HepG2 (cell line): ENCODE data around the gene EXOC7. TPM values are rescaled to one million over a fixed set of nuclear protein-coding genes. Genes with fewer than 3 reads are reported as not detected.

ENCODE experiments used
- ATAD3A ChIP-seq: sonication (generic); formaldehyde crosslinking; IDR thresholded peaks from 2 replicates; pipeline ENCODE4 v1.4.0; 2020; ENCODE audit warnings: missing genetic modification reagents
- CBFB ChIP-seq: sonication (generic); formaldehyde crosslinking; IDR thresholded peaks from 2 replicates; pipeline ENCODE4 v1.4.0; 2020; ENCODE audit warnings: missing genetic modification reagents
- FOXO1 ChIP-seq: sonication (generic); formaldehyde crosslinking; IDR thresholded peaks from 2 replicates; pipeline ENCODE4 v1.4.0; 2020; ENCODE audit warnings: missing genetic modification reagents
- LCORL ChIP-seq, 2 experiments: fragments of 450-650 bp in 1 of 2; sonication (generic) in 1 of 2; formaldehyde crosslinking in 1 of 2; IDR thresholded peaks; 2 replicates each; pipeline versions ENCODE4 v1.5.0 to v1.6.1; 2017 to 2020; ENCODE audit warnings: antibody characterized with exemption in 1 of 2, missing genetic modification reagents in 1 of 2
- MAFK ChIP-seq, 2 experiments: IDR thresholded peaks in 1 of 2; conservative IDR thresholded peaks in 1 of 2; 2 replicates each; pipeline ENCODE4 v1.6.1; 2011; ENCODE audit warnings: improper control_type of control experiment in 2 of 2, low read length in 2 of 2
- MEF2D ChIP-seq: sonication (generic); formaldehyde crosslinking; IDR thresholded peaks from 2 replicates; pipeline ENCODE4 v1.5.1; 2020; ENCODE audit warnings: mild to moderate bottlenecking, missing genetic modification reagents
- MYNN ChIP-seq: sonication (generic); formaldehyde crosslinking; IDR thresholded peaks from 2 replicates; pipeline ENCODE4 v1.4.0; 2020; ENCODE audit warnings: mild to moderate bottlenecking, low read depth, missing genetic modification reagents
- NCOA1 ChIP-seq: sonication (generic); formaldehyde crosslinking; IDR thresholded peaks from 2 replicates; pipeline ENCODE4 v1.9.0; 2021; ENCODE audit warnings: missing genetic modification reagents
- RARA ChIP-seq: IDR thresholded peaks from 2 replicates; pipeline ENCODE4 v1.6.1; 2016; ENCODE audit warnings: missing genetic modification reagents, missing compliant biosample characterization
- SETDB1 ChIP-seq: sonication (generic); formaldehyde crosslinking; IDR thresholded peaks from 2 replicates; pipeline ENCODE4 v1.5.1; 2020; ENCODE audit warnings: missing genetic modification reagents, mild to moderate bottlenecking, borderline replicate concordance
- TBP ChIP-seq: sonication (generic); formaldehyde crosslinking; IDR thresholded peaks from 2 replicates; pipeline ENCODE4 v1.5.0; 2020; ENCODE audit warnings: missing genetic modification reagents
- ZFX ChIP-seq: sonication (generic); formaldehyde crosslinking; IDR thresholded peaks from 2 replicates; pipeline ENCODE4 v1.4.0; 2020; ENCODE audit warnings: mild to moderate bottlenecking, low read depth, missing genetic modification reagents, moderate library complexity
- ZNF121 ChIP-seq: sonication (generic); formaldehyde crosslinking; IDR thresholded peaks from 2 replicates; pipeline ENCODE4 v1.5.0; 2020; ENCODE audit warnings: mild to moderate bottlenecking, missing genetic modification reagents
- ZNF264 ChIP-seq: sonication (generic); formaldehyde crosslinking; IDR thresholded peaks from 2 replicates; pipeline ENCODE4 v1.4.0; 2020; ENCODE audit warnings: missing genetic modification reagents
- ZNF292 ChIP-seq: sonication (generic); formaldehyde crosslinking; IDR thresholded peaks from 2 replicates; pipeline ENCODE4 v1.8.1; 2022; ENCODE audit warnings: mild to moderate bottlenecking, low read depth, missing genetic modification reagents, borderline replicate concordance
- ZNF883 ChIP-seq: sonication (generic); formaldehyde crosslinking; IDR thresholded peaks from 2 replicates; pipeline ENCODE4 v1.5.1; 2020; ENCODE audit warnings: mild to moderate bottlenecking, missing genetic modification reagents; ENCODE audit errors: not compliant biosample characterization
- ZNF891 ChIP-seq: sonication (generic); formaldehyde crosslinking; IDR thresholded peaks from 2 replicates; pipeline ENCODE4 v1.5.0; 2020; ENCODE audit warnings: mild to moderate bottlenecking, missing genetic modification reagents
- polyA plus RNA-seq, 8 experiments: library from polyadenylated mRNA; depleted of rRNA in 3 of 8; stranded (reverse) in 7 of 8; unstranded in 1 of 8; fragments of >200 nt; fragmentation: Illumina TruSeq in 4 of 8; extraction: Trizol in 4 of 8; gene quantifications; 2 replicates each; pipeline versions ENCODE4 v1.2.1 to v1.2.3, GENCODE V29; 2011 to 2016; ENCODE audit warnings: low read depth in 4 of 8, missing spikeins in 1 of 8, mixed read lengths in 1 of 8; ENCODE audit not compliant: insufficient read depth in 1 of 8
- total RNA-seq, 5 experiments: library from RNA; depleted of rRNA; stranded (reverse); fragments of >200 nt; fragmentation: Illumina TruSeq; extraction: Trizol; gene quantifications; 2 replicates each; pipeline ENCODE4 v1.2.3, GENCODE V29; 2016; ENCODE audit warnings: low read depth in 1 of 5
- TF ChIP-seq, protein P1 (sequence below), 2 experiments: fragments of 450-650 bp in 1 of 2; sonication (generic) in 1 of 2; formaldehyde crosslinking in 1 of 2; IDR thresholded peaks; 2 replicates each; pipeline versions ENCODE4 v1.6.1 to v1.8.0; 2016 to 2022; ENCODE audit warnings: antibody characterized with exemption in 1 of 2, mild to moderate bottlenecking in 1 of 2, missing genetic modification reagents in 1 of 2
- TF ChIP-seq, protein P2 (sequence below): sonication (generic); formaldehyde crosslinking; conservative IDR thresholded peaks from 2 replicates; pipeline ENCODE4 v1.4.0; 2020; ENCODE audit warnings: missing genetic modification reagents

Gene EXOC7
- total and polyA plus RNA-seq, 2 of the 13 experiments (the other 11 are each of a cell fraction or from before 2014, with no cell fraction given) = 86.9 to 116 TPM

DNA sequence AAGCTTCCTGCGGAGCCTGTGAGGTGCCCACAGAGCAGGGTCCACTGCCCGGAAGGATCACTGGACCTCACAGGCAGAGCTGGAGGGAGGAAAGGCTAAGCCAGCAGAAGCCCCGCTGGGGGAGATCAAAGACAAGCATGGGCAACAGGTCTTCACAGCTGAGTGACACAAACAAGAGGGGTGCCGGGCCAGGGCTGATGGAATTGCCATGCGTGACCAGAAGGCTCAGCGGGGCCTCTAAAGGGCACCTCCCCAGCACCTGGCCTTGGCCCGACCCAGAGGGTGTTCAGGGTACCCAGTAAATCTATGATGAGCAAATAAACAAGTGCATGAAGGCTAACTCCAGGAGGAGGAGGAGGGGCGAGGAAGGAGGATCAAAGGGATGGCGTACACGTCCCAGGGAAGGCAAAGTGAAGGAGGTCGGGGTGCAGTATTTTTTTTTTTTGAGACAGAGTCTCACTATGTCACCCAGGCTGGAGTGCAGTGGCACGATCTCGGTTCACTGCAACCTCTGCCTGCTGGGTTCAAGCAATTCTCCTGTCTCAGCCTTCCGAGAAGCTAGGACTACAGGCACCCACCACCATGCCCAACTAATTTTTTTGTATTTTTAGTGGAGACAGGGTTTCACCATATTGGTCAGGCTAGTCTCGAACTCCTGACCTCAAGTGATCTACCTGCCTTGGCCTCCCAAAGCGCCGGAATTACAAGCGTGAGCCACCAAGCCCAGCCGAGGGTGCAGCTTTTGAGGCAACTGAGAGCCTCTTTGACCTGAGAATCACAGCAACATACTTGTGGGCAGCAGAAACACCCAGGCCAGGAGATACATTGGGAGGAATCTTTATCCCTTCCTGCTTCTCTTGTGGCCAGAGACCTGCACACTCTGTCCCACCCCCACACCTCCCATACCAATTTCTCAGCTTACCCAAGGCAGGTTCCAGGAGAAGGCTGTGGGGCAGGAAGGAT, 16.1 kb upstream of the EXOC7 start (continued):
- TF ChIP-seq, protein P1, sequence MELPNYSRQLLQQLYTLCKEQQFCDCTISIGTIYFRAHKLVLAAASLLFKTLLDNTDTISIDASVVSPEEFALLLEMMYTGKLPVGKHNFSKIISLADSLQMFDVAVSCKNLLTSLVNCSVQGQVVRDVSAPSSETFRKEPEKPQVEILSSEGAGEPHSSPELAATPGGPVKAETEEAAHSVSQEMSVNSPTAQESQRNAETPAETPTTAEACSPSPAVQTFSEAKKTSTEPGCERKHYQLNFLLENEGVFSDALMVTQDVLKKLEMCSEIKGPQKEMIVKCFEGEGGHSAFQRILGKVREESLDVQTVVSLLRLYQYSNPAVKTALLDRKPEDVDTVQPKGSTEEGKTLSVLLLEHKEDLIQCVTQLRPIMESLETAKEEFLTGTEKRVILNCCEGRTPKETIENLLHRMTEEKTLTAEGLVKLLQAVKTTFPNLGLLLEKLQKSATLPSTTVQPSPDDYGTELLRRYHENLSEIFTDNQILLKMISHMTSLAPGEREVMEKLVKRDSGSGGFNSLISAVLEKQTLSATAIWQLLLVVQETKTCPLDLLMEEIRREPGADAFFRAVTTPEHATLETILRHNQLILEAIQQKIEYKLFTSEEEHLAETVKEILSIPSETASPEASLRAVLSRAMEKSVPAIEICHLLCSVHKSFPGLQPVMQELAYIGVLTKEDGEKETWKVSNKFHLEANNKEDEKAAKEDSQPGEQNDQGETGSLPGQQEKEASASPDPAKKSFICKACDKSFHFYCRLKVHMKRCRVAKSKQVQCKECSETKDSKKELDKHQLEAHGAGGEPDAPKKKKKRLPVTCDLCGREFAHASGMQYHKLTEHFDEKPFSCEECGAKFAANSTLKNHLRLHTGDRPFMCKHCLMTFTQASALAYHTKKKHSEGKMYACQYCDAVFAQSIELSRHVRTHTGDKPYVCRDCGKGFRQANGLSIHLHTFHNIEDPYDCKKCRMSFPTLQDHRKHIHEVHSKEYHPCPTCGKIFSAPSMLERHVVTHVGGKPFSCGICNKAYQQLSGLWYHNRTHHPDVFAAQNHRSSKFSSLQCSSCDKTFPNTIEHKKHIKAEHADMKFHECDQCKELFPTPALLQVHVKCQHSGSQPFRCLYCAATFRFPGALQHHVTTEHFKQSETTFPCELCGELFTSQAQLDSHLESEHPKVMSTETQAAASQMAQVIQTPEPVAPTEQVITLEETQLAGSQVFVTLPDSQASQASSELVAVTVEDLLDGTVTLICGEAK (IDR thresholded peaks at IDR 0.05) = no peak
- TF ChIP-seq, protein P1 (CRISPR knock-in tag; IDR thresholded peaks at IDR 0.05) = 0 out of 2 replicates have a peak, but pooled peaks have one; percentile 27
- TF ChIP-seq, protein P2, sequence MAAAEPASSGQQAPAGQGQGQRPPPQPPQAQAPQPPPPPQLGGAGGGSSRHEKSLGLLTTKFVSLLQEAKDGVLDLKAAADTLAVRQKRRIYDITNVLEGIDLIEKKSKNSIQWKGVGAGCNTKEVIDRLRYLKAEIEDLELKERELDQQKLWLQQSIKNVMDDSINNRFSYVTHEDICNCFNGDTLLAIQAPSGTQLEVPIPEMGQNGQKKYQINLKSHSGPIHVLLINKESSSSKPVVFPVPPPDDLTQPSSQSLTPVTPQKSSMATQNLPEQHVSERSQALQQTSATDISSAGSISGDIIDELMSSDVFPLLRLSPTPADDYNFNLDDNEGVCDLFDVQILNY (CRISPR knock-in tag) = no peak
- TF ChIP-seq MAFK (conservative IDR thresholded peaks at IDR 0.05 in 1 of 2, IDR thresholded peaks at IDR 0.05 in 1 of 2; ENCODE audit: low read length in 2 of 2) (no peak), TBP (CRISPR knock-in tag) (no peak), ZNF883 (CRISPR knock-in tag) (no peak), ATAD3A (CRISPR knock-in tag) (no peak), FOXO1 (CRISPR knock-in tag) (peak; percentile 93), ZNF264 (CRISPR knock-in tag) (no peak), LCORL (IDR thresholded peaks at IDR 0.05) (no peak), LCORL (CRISPR knock-in tag; IDR thresholded peaks at IDR 0.05) (peak; percentile 89), MYNN (CRISPR knock-in tag) (no peak), ZNF292 (CRISPR knock-in tag) (peak; percentile 23; the same call in 1 of the 2 replicates), RARA (CRISPR knock-in tag) (peak; percentile 97), ZNF121 (0 out of 2 replicates have a peak, but pooled peaks have one; percentile 19), CBFB (no peak), MEF2D (CRISPR knock-in tag) (peak; percentile 14; the same call in 1 of the 2 replicates), NCOA1 (CRISPR knock-in tag) (no peak), SETDB1 (CRISPR knock-in tag) (no peak), ZFX (no peak), ZNF891 (CRISPR knock-in tag) (0 out of 2 replicates have a peak, but pooled peaks have one; percentile 29)
